GM20000 (cell line): ENCODE data around the gene DZIP1.
A peak's percentile ranks its signal among the peaks of the same experiment; 100 is the strongest.

Experiments
- DNase-seq: peaks from one replicate; pipeline ENCODE4 v3.0.0; 2012; ENCODE audit warnings: low spot score
- TF ChIP-seq, protein P1 (sequence below): IDR thresholded peaks from 2 replicates; pipeline ENCODE4 v1.5.1; 2012; ENCODE audit warnings: mild to moderate bottlenecking, control low read depth; ENCODE audit errors: extremely low read depth, missing control alignments

The DZIP1 gene

DNA sequence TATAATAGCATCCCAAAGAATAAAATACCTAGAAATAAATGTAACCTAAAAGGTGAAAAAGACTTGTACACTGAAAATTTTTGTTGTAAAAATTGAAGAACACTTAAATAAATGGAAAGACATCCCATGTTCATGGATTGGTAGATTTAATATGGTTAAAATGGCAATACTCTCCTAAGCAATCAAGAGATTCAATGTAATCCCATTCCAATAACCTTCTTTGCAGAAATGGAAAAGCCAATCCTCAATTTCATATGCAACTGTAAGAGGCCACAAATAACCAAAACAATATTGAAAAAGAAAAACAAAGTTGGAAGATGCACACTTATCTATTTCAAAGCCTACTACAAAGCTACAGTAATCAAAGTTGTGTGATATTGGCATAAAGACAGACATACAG lies 17.7 kb downstream of the DZIP1 start:
- DNase-seq: no peak
- TF ChIP-seq, protein P1, sequence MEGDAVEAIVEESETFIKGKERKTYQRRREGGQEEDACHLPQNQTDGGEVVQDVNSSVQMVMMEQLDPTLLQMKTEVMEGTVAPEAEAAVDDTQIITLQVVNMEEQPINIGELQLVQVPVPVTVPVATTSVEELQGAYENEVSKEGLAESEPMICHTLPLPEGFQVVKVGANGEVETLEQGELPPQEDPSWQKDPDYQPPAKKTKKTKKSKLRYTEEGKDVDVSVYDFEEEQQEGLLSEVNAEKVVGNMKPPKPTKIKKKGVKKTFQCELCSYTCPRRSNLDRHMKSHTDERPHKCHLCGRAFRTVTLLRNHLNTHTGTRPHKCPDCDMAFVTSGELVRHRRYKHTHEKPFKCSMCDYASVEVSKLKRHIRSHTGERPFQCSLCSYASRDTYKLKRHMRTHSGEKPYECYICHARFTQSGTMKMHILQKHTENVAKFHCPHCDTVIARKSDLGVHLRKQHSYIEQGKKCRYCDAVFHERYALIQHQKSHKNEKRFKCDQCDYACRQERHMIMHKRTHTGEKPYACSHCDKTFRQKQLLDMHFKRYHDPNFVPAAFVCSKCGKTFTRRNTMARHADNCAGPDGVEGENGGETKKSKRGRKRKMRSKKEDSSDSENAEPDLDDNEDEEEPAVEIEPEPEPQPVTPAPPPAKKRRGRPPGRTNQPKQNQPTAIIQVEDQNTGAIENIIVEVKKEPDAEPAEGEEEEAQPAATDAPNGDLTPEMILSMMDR: no peak

DNA sequence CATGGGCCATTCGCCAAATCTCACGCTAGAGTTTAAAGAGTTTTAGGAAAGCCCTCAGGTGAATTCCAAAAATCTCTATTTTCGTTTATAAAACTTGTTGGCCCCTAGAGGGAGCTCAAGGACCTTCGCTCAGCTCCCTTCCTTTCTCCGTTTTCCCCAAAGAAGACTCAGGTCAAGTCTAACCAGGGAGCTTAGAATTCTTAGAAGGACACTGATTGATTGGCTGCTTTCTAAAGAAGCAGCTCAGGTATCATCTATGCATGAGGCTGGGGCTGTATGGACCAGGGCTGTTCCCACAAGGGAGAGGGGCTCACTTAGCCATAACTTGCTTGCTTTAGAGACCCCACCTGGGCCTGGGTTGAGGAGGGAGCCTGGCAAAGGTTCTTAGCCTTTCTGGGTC lies 20.5 kb downstream of the DZIP1 start:
- TF ChIP-seq, protein P1: peak; percentile 39
- DNase-seq: peak; percentile 59

DNA sequence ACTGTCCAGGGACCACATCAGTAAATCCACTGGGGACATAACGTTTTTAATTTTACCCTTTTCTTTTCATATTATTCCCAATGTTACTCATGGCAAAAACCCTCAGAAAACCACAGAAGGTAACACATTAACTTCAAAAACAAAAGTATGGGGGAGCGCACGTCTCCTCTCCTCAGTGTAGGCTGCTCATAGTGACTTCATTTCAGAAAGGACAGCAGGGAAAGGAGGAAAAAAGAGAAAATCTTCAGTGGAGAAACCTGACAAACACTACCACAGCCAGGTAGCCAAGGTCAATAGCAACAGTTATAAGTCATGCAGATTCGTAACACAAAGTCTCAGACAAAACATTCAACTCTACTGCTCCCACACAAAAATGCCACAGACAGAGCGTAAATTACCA lies 21.4 kb downstream of the DZIP1 start:
- TF ChIP-seq, protein P1: no peak
- DNase-seq: no peak

DNA sequence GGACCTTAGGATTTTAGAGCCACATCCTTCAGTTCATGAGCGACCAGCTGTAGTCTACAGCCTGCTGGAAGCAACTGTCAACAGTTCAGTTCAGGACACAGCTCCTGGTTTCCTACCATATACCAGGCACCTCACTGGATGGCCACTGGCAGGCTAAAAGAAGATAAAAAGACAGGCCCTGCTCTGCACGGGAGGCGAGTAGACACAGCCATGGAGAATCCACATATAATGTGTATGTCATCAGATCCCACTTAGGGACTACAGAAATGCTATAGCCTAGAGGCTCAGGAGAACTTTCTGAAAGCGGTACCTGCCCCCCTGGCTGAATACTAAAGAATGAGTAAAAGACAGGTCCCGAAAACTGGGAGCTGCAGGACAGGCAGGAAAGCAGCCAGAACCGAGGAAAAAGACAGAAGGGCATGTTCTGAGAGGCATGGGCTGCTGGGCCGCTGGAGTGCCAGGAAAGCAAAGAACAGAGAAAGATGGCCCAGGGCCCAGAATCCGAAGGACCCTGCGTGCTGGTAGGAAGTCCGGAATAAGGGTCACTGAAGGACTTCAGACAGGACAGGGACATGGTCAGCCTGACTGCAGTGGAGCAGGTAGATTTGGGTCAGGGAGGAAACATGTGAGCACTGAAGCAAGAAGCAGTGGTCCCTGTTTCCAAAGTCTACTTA lies 23.5 kb downstream of the DZIP1 start:
- TF ChIP-seq, protein P1: no peak
- DNase-seq: no peak

DNA sequence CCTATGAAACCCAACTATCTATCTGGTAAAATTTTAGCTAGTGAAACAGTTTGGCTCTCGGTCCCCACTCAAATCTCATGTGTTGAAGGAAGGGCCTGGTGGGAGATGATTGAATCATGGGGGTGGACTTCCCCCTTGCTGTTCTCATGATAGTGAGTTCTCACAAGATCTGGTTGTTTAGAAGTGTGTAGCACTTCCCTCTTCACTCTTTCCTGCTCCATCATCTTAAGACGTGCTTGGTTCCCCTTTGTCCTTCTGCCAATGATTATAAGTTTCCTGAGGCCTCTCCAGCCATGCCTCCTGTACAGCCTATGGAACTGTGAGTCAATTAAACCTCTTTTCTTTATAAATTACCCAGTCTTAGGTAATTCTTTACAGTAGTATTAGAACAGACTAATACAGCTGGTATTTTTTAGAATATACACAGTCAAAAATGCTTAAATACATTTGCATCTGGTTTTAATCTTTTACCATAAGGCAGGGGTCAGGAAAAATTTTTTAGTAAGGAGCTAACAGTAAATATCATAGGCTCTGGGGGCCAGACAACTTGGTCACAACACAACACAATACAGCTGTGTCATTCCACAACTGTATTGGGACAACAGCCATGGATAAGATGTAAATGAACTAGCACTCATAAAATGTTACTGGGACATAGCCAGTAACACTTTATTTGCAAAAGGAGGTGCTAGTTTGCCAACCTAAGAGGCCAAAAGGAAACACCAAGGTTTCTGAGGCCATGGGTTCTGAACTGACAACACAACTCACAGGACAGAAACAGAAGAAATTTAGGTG lies 24.3 kb downstream of the DZIP1 start:
- TF ChIP-seq, protein P1: no peak
- DNase-seq: no peak

DNA sequence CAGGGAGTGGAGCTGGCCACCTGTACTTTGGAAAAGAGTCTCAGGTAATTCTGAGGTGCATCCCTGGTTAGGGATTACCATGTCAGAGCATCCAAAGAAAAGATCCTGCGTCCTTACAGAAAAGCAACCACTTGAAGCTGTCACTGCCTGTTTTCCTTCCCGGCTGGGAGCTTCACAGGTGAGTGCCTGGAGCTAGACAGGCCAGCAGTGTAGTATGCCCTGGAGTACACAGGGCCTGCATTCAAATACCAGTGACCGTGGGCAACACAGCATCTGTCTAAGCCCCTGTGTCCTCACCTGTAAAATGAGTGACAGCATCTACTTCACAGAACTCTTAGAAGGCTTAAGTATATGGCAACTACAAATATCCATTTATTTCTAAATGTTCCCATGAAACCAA lies 29.0 kb downstream of the DZIP1 start:
- DNase-seq: no peak
- TF ChIP-seq, protein P1: no peak

DNA sequence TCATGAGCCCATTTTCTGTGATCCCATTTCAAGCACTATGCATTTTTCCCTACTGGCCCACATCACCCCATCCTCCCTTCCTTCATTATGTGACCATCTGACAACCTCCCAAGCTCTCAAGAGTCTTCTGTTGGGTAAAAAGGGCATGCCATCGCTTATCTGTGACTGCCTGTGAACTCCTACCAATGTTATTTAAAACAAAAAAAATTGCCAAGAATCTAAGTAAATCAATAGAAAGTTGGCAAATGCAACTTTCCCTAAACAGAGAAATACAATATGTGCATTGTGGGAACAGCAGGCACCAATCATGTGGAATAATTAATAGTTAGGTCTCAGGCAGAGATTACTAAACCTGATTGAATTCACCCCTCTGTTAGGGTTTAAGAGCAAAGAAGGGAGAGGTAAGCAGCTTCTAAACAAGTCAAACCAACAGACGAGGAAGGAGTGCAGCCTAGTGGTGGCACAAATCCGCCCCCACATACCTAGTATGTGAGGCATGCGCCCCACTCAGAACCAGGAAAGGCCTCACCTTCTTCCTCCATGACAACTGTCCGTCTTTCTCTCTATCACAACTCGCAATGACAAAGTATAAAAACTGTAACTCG lies 29.8 kb downstream of the DZIP1 start:
- DNase-seq: no peak
- TF ChIP-seq, protein P1: no peak
